ENCODE measurements around the gene ZXDA. TPM values are rescaled to one million over a fixed set of nuclear protein-coding genes. Genes with fewer than 3 reads are reported as not detected.
"Not testable (repeated sequence)": the region's sequence is repeated elsewhere in the genome, so short reads cannot be mapped to it uniquely, and the experiment has no call there.

ZXDA gene
- 3.8 TPM for total RNA-seq
- polyA plus RNA-seq (ENCODE audit: insufficient read depth in 1 of 8, insufficient read length in 8 of 8, low replicate concordance in 1 of 8) = 1 to 10 TPM; 1.9 to 4.0 (median 3.1) TPM
- long read RNA-seq, donor 1, full-length matches to known transcripts = 3 of 3 reads
- long read RNA-seq, donor 1, partial matches to known transcripts = 0 of 3 reads
- long read RNA-seq, donor 1, other reads (novel, unspliced or antisense) = 0 of 3 reads
- long read RNA-seq, donor 2, full-length matches to known transcripts = 1 of 1 reads
- long read RNA-seq, donor 2, partial matches to known transcripts = 0 of 1 reads
- long read RNA-seq, donor 2, other reads (novel, unspliced or antisense) = 0 of 1 reads
- long read RNA-seq, donor 3, full-length matches to known transcripts = 3 of 3 reads
- long read RNA-seq, donor 3, partial matches to known transcripts = 0 of 3 reads
- long read RNA-seq, donor 3, other reads (novel, unspliced or antisense) = 0 of 3 reads
- long read RNA-seq, donor 4, full-length matches to known transcripts = 3 of 3 reads
- long read RNA-seq, donor 4, partial matches to known transcripts = 0 of 3 reads
- long read RNA-seq, donor 4, other reads (novel, unspliced or antisense) = 0 of 3 reads
- long read RNA-seq, donor 5, full-length matches to known transcripts = 9 of 9 reads
- long read RNA-seq, donor 5, partial matches to known transcripts = 0 of 9 reads
- long read RNA-seq, donor 5, other reads (novel, unspliced or antisense) = 0 of 9 reads
- long read RNA-seq, donor 6, full-length matches to known transcripts = 4 of 4 reads
- long read RNA-seq, donor 6, partial matches to known transcripts = 0 of 4 reads
- long read RNA-seq, donor 6, other reads (novel, unspliced or antisense) = 0 of 4 reads
- long read RNA-seq, donor 7, full-length matches to known transcripts = 6 of 6 reads
- long read RNA-seq, donor 7, partial matches to known transcripts = 0 of 6 reads
- long read RNA-seq, donor 7, other reads (novel, unspliced or antisense) = 0 of 6 reads
- long read RNA-seq, donor 8, full-length matches to known transcripts = 4 of 4 reads
- long read RNA-seq, donor 8, partial matches to known transcripts = 0 of 4 reads
- long read RNA-seq, donor 8, other reads (novel, unspliced or antisense) = 0 of 4 reads
- long read RNA-seq, donor 9, full-length matches to known transcripts = 2 of 2 reads
- long read RNA-seq, donor 9, partial matches to known transcripts = 0 of 2 reads
- long read RNA-seq, donor 9, other reads (novel, unspliced or antisense) = 0 of 2 reads
- long read RNA-seq, donor 10, full-length matches to known transcripts = 4 of 4 reads
- long read RNA-seq, donor 10, partial matches to known transcripts = 0 of 4 reads
- long read RNA-seq, donor 10, other reads (novel, unspliced or antisense) = 0 of 4 reads
- long read RNA-seq, donor 11, full-length matches to known transcripts = 4 of 4 reads
- long read RNA-seq, donor 11, partial matches to known transcripts = 0 of 4 reads
- long read RNA-seq, donor 11, other reads (novel, unspliced or antisense) = 0 of 4 reads

GRCh38 chrX:57910287-57910912, at the start of gene ZXDA:
TSS of gene ZXDA (minus strand) at chrX:57910458. CDS start at chrX:57910420, 38 bp downstream.
- not testable (repeated sequence) for H3K9me3 ChIP-seq (replicated peaks; ENCODE audit: control insufficient read depth, low read depth, low read length); H3K36me3 ChIP-seq (ENCODE audit: control insufficient read depth, insufficient read depth, low read length); H3K4me1 ChIP-seq (ENCODE audit: control insufficient read depth, insufficient read depth, low read length); H3K27me3 ChIP-seq (ENCODE audit: control insufficient read depth, insufficient read depth, low read length); DNase-seq
- peak within 1 kb of the TSS; percentile 29 for H3K4me3 ChIP-seq (ENCODE audit: low read length)
- H3K27ac ChIP-seq (ENCODE audit: low read length) = peak within 1 kb of the TSS; percentile 59
- WGBS (ENCODE audit: insufficient coverage) = no CpG with 5 or more reads among the region's 35 CpGs

- H3K9me3 ChIP-seq (replicated peaks; ENCODE audit: control insufficient read depth, low read depth, low read length) = peaks cover 17% of the 10 kb centered on the region
- DNase-seq = no peak
- H3K4me1 ChIP-seq (ENCODE audit: control insufficient read depth, insufficient read depth, low read length) = no peaks in the 10 kb centered on the region
- WGBS (ENCODE audit: insufficient coverage) = 64% methylated on average over 1 of the region's 1 CpG
- H3K27ac ChIP-seq (ENCODE audit: low read length) = no peak overlapping the region
- H3K27me3 ChIP-seq (ENCODE audit: control insufficient read depth, insufficient read depth, low read length) = no peaks in the 10 kb centered on the region
- no peak overlapping the region for H3K4me3 ChIP-seq (ENCODE audit: low read length)
- H3K36me3 ChIP-seq (ENCODE audit: control insufficient read depth, insufficient read depth, low read length) = no peaks in the 10 kb centered on the region
These were observed 42.0 kb upstream of the ZXDA start for GRCh38 chrX:57952320-57952678.

GRCh38 chrX:57951666-57952319, 41.5 kb upstream of the ZXDA start:
- Histone ChIP-seq H3K9me3 (replicated peaks; ENCODE audit: control insufficient read depth, low read depth, low read length) (peaks cover 15% of the 10 kb centered on the region), H3K4me1 (ENCODE audit: control insufficient read depth, insufficient read depth, low read length) (no peaks in the 10 kb centered on the region), H3K27me3 (ENCODE audit: control insufficient read depth, insufficient read depth, low read length) (no peaks in the 10 kb centered on the region), H3K4me3 (ENCODE audit: low read length) (no peak overlapping the region), H3K27ac (ENCODE audit: low read length) (no peak overlapping the region), H3K36me3 (ENCODE audit: control insufficient read depth, insufficient read depth, low read length) (no peaks in the 10 kb centered on the region)
- no peak for DNase-seq
- 60% methylated on average over 1 of the region's 2 CpGs for WGBS (ENCODE audit: insufficient coverage)

- no peak overlapping the region for H3K4me3 ChIP-seq (ENCODE audit: low read length)
- DNase-seq = peak; percentile 23
- no peaks in the 10 kb centered on the region for H3K9me3 ChIP-seq (replicated peaks; ENCODE audit: control insufficient read depth, low read depth, low read length)
- 73% methylated on average over 3 of the region's 6 CpGs for WGBS (ENCODE audit: insufficient coverage)
- no peaks in the 10 kb centered on the region for H3K36me3 ChIP-seq (ENCODE audit: control insufficient read depth, insufficient read depth, low read length)
- no peak overlapping the region for H3K27ac ChIP-seq (ENCODE audit: low read length)
- H3K4me1 ChIP-seq (ENCODE audit: control insufficient read depth, insufficient read depth, low read length) = no peaks in the 10 kb centered on the region
- H3K27me3 ChIP-seq (ENCODE audit: control insufficient read depth, insufficient read depth, low read length) = no peaks in the 10 kb centered on the region
These were observed 23.1 kb upstream of the ZXDA start for GRCh38 chrX:57933321-57933720.

- H3K9me3 ChIP-seq (replicated peaks; ENCODE audit: control insufficient read depth, low read depth, low read length) = no peaks in the 10 kb centered on the region
- H3K36me3 ChIP-seq (ENCODE audit: control insufficient read depth, insufficient read depth, low read length) = no peaks in the 10 kb centered on the region
- no peak overlapping the region for H3K27ac ChIP-seq (ENCODE audit: low read length)
- 0% methylated on average over 1 of the region's 2 CpGs for WGBS (ENCODE audit: insufficient coverage)
- DNase-seq = no peak
- no peaks in the 10 kb centered on the region for H3K27me3 ChIP-seq (ENCODE audit: control insufficient read depth, insufficient read depth, low read length)
- no peak overlapping the region for H3K4me3 ChIP-seq (ENCODE audit: low read length)
- no peaks in the 10 kb centered on the region for H3K4me1 ChIP-seq (ENCODE audit: control insufficient read depth, insufficient read depth, low read length)
These were observed 22.0 kb upstream of the ZXDA start for GRCh38 chrX:57932266-57932665.

GRCh38 chrX:57930051-57930450, 19.8 kb upstream of the ZXDA start:
- no peak overlapping the region for H3K27ac ChIP-seq (ENCODE audit: low read length)
- H3K36me3 ChIP-seq (ENCODE audit: control insufficient read depth, insufficient read depth, low read length) = no peaks in the 10 kb centered on the region
- H3K4me1 ChIP-seq (ENCODE audit: control insufficient read depth, insufficient read depth, low read length) = no peaks in the 10 kb centered on the region
- H3K4me3 ChIP-seq (ENCODE audit: low read length) = no peak overlapping the region
- H3K27me3 ChIP-seq (ENCODE audit: control insufficient read depth, insufficient read depth, low read length) = no peaks in the 10 kb centered on the region
- WGBS (ENCODE audit: insufficient coverage) = 38% methylated on average over 1 of the region's 3 CpGs
- H3K9me3 ChIP-seq (replicated peaks; ENCODE audit: control insufficient read depth, low read depth, low read length) = no peaks in the 10 kb centered on the region
- DNase-seq = no peak

- no peaks in the 10 kb centered on the region for H3K4me1 ChIP-seq (ENCODE audit: control insufficient read depth, insufficient read depth, low read length)
- H3K4me3 ChIP-seq (ENCODE audit: low read length) = no peak overlapping the region
- no peaks in the 10 kb centered on the region for H3K9me3 ChIP-seq (replicated peaks; ENCODE audit: control insufficient read depth, low read depth, low read length)
- H3K27me3 ChIP-seq (ENCODE audit: control insufficient read depth, insufficient read depth, low read length) = no peaks in the 10 kb centered on the region
- peak; percentile 38 for DNase-seq
- no peak overlapping the region for H3K27ac ChIP-seq (ENCODE audit: low read length)
- no peaks in the 10 kb centered on the region for H3K36me3 ChIP-seq (ENCODE audit: control insufficient read depth, insufficient read depth, low read length)
These were observed 19.1 kb upstream of the ZXDA start for GRCh38 chrX:57929373-57929772.

GRCh38 chrX:57925806-57926205, 15.5 kb upstream of the ZXDA start:
- no peak overlapping the region for H3K27ac ChIP-seq (ENCODE audit: low read length)
- no peaks in the 10 kb centered on the region for H3K9me3 ChIP-seq (replicated peaks; ENCODE audit: control insufficient read depth, low read depth, low read length)
- peaks cover 3% of the 10 kb centered on the region for H3K27me3 ChIP-seq (ENCODE audit: control insufficient read depth, insufficient read depth, low read length)
- H3K4me3 ChIP-seq (ENCODE audit: low read length) = no peak overlapping the region
- no peak for DNase-seq
- no peaks in the 10 kb centered on the region for H3K4me1 ChIP-seq (ENCODE audit: control insufficient read depth, insufficient read depth, low read length)
- 29% methylated on average over 1 of the region's 2 CpGs for WGBS (ENCODE audit: insufficient coverage)
- no peaks in the 10 kb centered on the region for H3K36me3 ChIP-seq (ENCODE audit: control insufficient read depth, insufficient read depth, low read length)
